Activated naive CD4-positive, alpha-beta T cell treated with anti-CD3 and anti-CD28 coated beads, Interleukin-2, amount 10 ng/mL, durations not matched to agents 7 days and 5 days (primary cell): ENCODE measurements around the gene GATC.

Experiments used
- CTCF ChIA-PET: fragments of 350-600 bp; sonication (Branson Sonifier 250); formaldehyde crosslinking; loops from one replicate; lab custom pipeline; 2021; ENCODE audit warnings: antibody characterized with exemption; lab: Charles Lee
- DNase-seq: peaks from one replicate; pipeline ENCODE4 v3.0.0-alpha.2; 2020
- H3K27ac Mint-ChIP-seq: one replicate; pipeline ENCODE4 v1.8.0; 2021; ENCODE audit warnings: mild to moderate bottlenecking, moderate library complexity, mixed read lengths
- H3K27me3 Mint-ChIP-seq: one replicate; pipeline ENCODE4 v1.8.0; 2021; ENCODE audit warnings: mild to moderate bottlenecking, mixed read lengths
- H3K36me3 Mint-ChIP-seq: one replicate; pipeline ENCODE4 v1.8.0; 2021; ENCODE audit warnings: mixed read lengths
- H3K4me1 Mint-ChIP-seq: one replicate; pipeline ENCODE4 v1.8.0; 2021; ENCODE audit warnings: mixed read lengths
- H3K4me3 Mint-ChIP-seq: one replicate; pipeline ENCODE4 v1.8.0; 2021; ENCODE audit warnings: mild to moderate bottlenecking, moderate library complexity, mixed read lengths
- H3K9me3 Mint-ChIP-seq: one replicate; pipeline ENCODE4 v1.8.0; 2021; ENCODE audit warnings: mixed read lengths

The GATC gene

GRCh38 chr12:120445911-120446843 is at the start of gene GATC, which contains the start of gene TRIAP1:
Gene GATC, plus strand, starts transcription at chr12:120446444. Its CDS starts 37 bp downstream, at chr12:120446481.
Gene TRIAP1, minus strand, starts transcription at chr12:120446384. Its CDS starts 12 bp downstream, at chr12:120446372.
- H3K9me3 Mint-ChIP-seq, result no peaks in the 10 kb centered on the region
- H3K4me3 Mint-ChIP-seq, result peak within 1 kb of the TSS; percentile 92
- peak within 1 kb of the TSS; percentile 93 for H3K27ac Mint-ChIP-seq
- peaks cover 40% of the 10 kb centered on the region for H3K36me3 Mint-ChIP-seq
- CTCF ChIA-PET, result interaction anchor here (3.2 kb wide), 1 partner anchor 22 kb away, joined by 9 read pairs; no protein-coding TSS in a partner anchor
- H3K27me3 Mint-ChIP-seq, result peaks cover 5% of the 10 kb centered on the region
- peaks cover 42% of the 10 kb centered on the region for H3K4me1 Mint-ChIP-seq
- peak; percentile 91 for DNase-seq

GRCh38 chr12:120397824-120398540 is 48.3 kb upstream of the GATC start:
- Mint-ChIP-seq H3K36me3 (no peaks in the 10 kb centered on the region), H3K27ac (no peak overlapping the region), H3K27me3 (peaks cover 52% of the 10 kb centered on the region), H3K4me1 (peaks cover 2% of the 10 kb centered on the region), H3K9me3 (no peaks in the 10 kb centered on the region), H3K4me3 (no peak overlapping the region)
- CTCF ChIA-PET, result no interaction called here
- DNase-seq, result no peak

DNA sequence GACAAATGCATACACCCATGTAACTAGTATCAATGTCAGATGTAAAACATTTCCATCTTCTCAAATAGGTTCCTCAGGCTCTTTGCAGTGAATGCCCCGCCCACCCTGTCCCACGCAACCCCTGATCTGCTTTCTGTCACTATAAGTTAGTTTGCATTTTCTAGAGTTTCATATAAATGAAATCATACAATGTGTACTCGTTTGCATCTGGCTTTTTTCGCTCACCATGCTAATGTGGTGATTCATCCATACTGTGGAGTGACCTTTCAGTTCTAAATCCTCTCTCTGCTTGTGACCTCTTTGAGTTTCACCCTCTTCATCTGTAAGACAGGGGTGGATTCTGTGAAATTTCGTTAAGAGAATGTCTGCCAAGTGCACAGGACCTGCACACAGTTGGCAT is 46.7 kb upstream of the GATC start:
- H3K9me3 Mint-ChIP-seq, result peaks cover 5% of the 10 kb centered on the region
- H3K4me3 Mint-ChIP-seq, result no peak overlapping the region
- CTCF ChIA-PET, result interaction anchor here (1.1 kb wide), 1 partner anchor 32 kb away, joined by 3 read pairs; no protein-coding TSS in a partner anchor
- H3K4me1 Mint-ChIP-seq, result peaks cover 5% of the 10 kb centered on the region
- H3K36me3 Mint-ChIP-seq, result no peaks in the 10 kb centered on the region
- H3K27me3 Mint-ChIP-seq, result peaks cover 49% of the 10 kb centered on the region
- DNase-seq, result no peak
- no peak overlapping the region for H3K27ac Mint-ChIP-seq

GRCh38 chr12:120402217-120402616 is 44.0 kb upstream of the GATC start:
- Mint-ChIP-seq H3K36me3 (no peaks in the 10 kb centered on the region), H3K4me3 (no peak overlapping the region), H3K27ac (no peak overlapping the region), H3K9me3 (peaks cover 5% of the 10 kb centered on the region), H3K4me1 (peaks cover 3% of the 10 kb centered on the region), H3K27me3 (peaks cover 30% of the 10 kb centered on the region)
- no peak for DNase-seq
- CTCF ChIA-PET, result interaction anchor here (2.0 kb wide), 1 partner anchor 16 kb away, joined by 4 read pairs; no protein-coding TSS in a partner anchor

- CTCF ChIA-PET, result interaction anchor here (1.5 kb wide), 1 partner anchor 37 kb away, joined by 3 read pairs; no protein-coding TSS in a partner anchor
- Mint-ChIP-seq H3K9me3 (peaks cover 5% of the 10 kb centered on the region), H3K4me3 (no peak overlapping the region), H3K27me3 (peaks cover 27% of the 10 kb centered on the region), H3K36me3 (no peaks in the 10 kb centered on the region), H3K27ac (no peak overlapping the region), H3K4me1 (peaks cover 3% of the 10 kb centered on the region)
- no peak for DNase-seq
Observed at GRCh38 chr12:120403869-120404268, 42.4 kb upstream of the GATC start.

GRCh38 chr12:120404271-120404670 is 42.0 kb upstream of the GATC start:
- Mint-ChIP-seq H3K36me3 (no peaks in the 10 kb centered on the region), H3K27me3 (peaks cover 25% of the 10 kb centered on the region), H3K9me3 (peaks cover 5% of the 10 kb centered on the region), H3K4me1 (peaks cover 3% of the 10 kb centered on the region), H3K27ac (no peak overlapping the region), H3K4me3 (no peak overlapping the region)
- peak; percentile 25 for DNase-seq
- CTCF ChIA-PET, result interaction anchor here (1.5 kb wide), 1 partner anchor 38 kb away, joined by 3 read pairs; no protein-coding TSS in a partner anchor

- Mint-ChIP-seq H3K36me3 (no peaks in the 10 kb centered on the region), H3K4me1 (peaks cover 3% of the 10 kb centered on the region), H3K27ac (no peak overlapping the region), H3K4me3 (no peak overlapping the region), H3K27me3 (peaks cover 25% of the 10 kb centered on the region), H3K9me3 (peaks cover 5% of the 10 kb centered on the region)
- DNase-seq, result no peak
- CTCF ChIA-PET, result no interaction called here
Observed at GRCh38 chr12:120406069-120406468, 40.2 kb upstream of the GATC start.

DNA sequence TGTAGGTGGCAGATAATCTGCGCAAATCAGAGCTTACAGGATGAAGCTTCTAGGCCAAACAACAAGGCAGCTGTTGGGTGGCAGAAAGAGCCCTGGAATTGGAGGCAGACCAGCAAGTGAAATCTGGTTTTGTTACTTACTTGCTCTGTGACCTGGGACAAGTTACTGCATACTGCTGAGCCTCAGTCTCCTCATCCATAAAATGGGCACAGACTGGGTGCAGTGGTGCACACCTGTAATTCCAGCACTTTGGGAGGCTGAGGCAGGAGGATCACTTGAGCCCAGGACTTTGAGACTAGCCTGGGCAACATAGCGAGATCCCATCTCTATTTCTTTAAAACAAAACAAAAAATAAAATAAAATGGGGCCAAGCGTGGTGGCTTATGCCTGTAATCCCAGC is 39.7 kb upstream of the GATC start:
- Mint-ChIP-seq H3K27me3 (peaks cover 25% of the 10 kb centered on the region), H3K36me3 (no peaks in the 10 kb centered on the region), H3K9me3 (peaks cover 5% of the 10 kb centered on the region), H3K4me3 (no peak overlapping the region), H3K4me1 (peaks cover 3% of the 10 kb centered on the region), H3K27ac (no peak overlapping the region)
- CTCF ChIA-PET, result no interaction called here
- DNase-seq, result no peak

DNA sequence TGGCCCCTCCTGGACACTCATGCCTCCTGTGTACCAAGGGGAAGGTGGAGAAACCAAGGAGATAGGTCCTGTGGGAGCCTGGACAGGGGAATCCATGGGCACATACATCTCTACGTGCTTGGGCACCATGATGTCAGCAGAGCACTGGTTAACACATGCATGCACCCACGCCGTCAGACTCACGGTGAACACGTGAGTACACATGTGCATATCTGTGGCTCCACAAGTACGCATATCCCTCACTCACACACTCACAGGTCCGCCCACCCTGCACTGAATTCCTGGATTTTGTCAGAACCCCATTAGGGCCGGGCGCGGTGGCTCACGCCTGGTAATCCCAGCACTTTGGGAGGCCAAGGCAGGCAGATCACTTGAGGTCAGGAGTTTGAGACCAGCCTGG is 37.5 kb upstream of the GATC start:
- H3K36me3 Mint-ChIP-seq, result no peaks in the 10 kb centered on the region
- H3K9me3 Mint-ChIP-seq, result peaks cover 5% of the 10 kb centered on the region
- H3K4me3 Mint-ChIP-seq, result no peak overlapping the region
- no peak for DNase-seq
- H3K4me1 Mint-ChIP-seq, result peaks cover 3% of the 10 kb centered on the region
- H3K27me3 Mint-ChIP-seq, result peaks cover 9% of the 10 kb centered on the region
- CTCF ChIA-PET, result no interaction called here
- H3K27ac Mint-ChIP-seq, result no peak overlapping the region

DNA sequence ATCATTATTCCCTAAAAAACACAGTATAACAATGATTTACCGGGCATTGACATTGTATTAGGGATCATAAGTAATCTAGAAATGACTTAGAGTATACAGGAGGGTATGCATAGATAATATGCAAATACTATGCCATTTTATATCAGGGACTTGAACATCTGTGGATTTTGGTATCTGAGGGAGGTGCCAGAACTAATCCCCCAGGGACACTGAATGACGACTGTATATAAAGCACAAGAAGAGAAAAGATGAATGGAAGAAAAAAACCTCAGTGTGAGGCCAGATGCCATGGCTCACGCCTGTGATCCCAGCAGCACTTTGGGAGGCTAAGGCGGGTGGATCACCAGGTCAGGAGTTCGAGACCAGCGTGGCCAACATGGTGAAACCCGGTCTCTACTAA is 33.8 kb upstream of the GATC start:
- CTCF ChIA-PET, result no interaction called here
- no peaks in the 10 kb centered on the region for H3K9me3 Mint-ChIP-seq

DNA sequence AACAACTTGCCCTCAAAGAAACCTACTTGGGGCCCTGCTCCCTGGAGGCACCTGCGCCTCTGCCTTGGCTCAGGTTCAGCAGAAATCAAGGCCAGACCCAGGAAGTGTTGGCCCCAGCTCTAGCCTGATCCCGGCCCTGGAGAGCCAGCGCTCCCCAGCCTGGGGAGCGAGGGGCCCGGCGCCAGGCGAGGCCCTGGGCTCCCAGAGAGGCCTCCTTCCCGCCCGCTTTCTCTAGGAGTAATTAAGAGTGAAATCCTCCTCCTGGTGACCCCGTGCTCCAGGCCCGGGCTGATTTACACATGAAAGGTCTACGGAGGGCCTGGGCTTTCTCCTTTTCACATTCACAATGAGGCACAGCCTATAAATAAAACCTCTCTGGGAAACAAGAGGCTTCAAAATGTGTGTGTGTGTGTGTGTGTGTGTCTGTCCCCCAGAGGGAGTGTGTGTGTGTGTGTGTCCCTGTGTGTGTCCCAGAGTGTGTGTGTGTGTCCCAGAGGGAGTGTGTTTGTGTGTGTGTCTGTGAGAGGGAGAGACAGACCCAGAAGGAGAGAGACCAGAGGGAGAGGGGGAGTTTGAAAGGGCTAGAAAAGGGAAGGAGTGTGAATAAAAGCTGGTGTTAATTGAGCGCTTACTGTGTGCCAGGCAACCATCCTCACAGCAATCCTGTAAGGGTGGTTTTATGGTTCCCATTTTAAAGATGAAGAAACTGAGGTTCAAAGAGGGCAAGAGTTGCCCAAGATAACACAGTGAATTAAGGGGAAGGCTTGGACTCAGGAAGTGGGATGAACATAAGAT is 32.1 kb upstream of the GATC start:
- H3K27ac Mint-ChIP-seq, result no peak overlapping the region
- H3K9me3 Mint-ChIP-seq, result no peaks in the 10 kb centered on the region
- H3K36me3 Mint-ChIP-seq, result no peaks in the 10 kb centered on the region
- H3K27me3 Mint-ChIP-seq, result peaks cover 9% of the 10 kb centered on the region
- CTCF ChIA-PET, result no interaction called here
- DNase-seq, result no peak
- no peaks in the 10 kb centered on the region for H3K4me1 Mint-ChIP-seq
- no peak overlapping the region for H3K4me3 Mint-ChIP-seq

More for the DNA sequence above, 33.8 kb upstream of the GATC start:
- DNase-seq, result no peak
- Mint-ChIP-seq H3K4me1 (no peaks in the 10 kb centered on the region), H3K27ac (no peak overlapping the region), H3K36me3 (no peaks in the 10 kb centered on the region), H3K27me3 (peaks cover 11% of the 10 kb centered on the region), H3K4me3 (no peak overlapping the region)

DNA sequence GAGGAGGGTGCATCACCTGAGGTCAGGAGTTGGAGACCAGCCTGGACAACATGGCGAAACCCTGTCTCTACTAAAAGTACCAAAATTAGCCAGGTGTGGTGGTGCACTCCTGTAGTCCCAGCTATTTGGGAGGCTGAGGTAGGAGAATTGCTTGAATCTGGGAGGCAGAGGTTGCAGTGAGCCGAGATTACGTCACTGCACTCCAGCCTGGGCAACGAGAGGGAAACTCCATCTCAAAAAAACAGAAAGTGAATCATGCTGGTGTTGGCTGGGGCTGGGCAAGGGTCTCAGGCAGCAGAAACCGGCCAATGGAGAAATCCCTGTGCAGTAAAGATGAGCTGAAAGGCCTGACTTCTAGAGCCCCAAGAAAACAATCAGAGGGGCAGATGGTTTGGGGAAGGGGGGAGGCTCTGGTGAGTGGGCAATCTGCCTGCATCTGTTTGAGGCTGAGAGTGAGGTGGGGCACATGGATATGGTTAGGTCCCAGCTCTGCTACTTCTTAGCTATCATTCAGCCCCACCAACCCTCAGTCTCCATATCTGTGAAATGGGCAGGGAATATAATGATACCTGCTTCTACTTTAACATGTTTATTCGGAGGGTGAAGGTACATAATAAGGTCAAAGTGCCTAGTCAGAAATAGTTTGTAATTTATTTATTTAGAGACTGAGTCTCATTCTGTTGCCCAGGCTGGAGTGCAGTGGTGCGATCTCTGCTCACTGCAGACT is 29.6 kb upstream of the GATC start:
- Mint-ChIP-seq H3K36me3 (no peaks in the 10 kb centered on the region), H3K4me1 (no peaks in the 10 kb centered on the region), H3K9me3 (no peaks in the 10 kb centered on the region), H3K27ac (no peak overlapping the region), H3K4me3 (no peak overlapping the region), H3K27me3 (peaks cover 15% of the 10 kb centered on the region)
- CTCF ChIA-PET, result interaction anchor here (0.8 kb wide), 1 partner anchor 22 kb away, joined by 3 read pairs; no protein-coding TSS in a partner anchor
- DNase-seq, result no peak
